Spleen (tissue), 11 donors: ENCODE measurements around the gene NPHP4. TPM values are rescaled to one million over a fixed set of nuclear protein-coding genes. Genes with fewer than 3 reads are reported as not detected.
"Not testable (repeated sequence)": the region's sequence is repeated elsewhere in the genome, so short reads cannot be mapped to it uniquely, and the experiment has no call there.

Experiments
- DNase-seq: peaks from one replicate; pipeline ENCODE4 v3.0.0-alpha.2; 2020
- H3K27ac ChIP-seq, 8 donors: fragments of 200-600 bp; sonication (generic) in 7 of 8; 1 replicate in 4 of 8; 2 replicates in 4 of 8; pipeline versions ENCODE4 v1.5.0 to v1.8.0; 2016 to 2021; ENCODE audit warnings: inconsistent platforms in 4 of 8, mild to moderate bottlenecking in 4 of 8, moderate library complexity in 1 of 8
- H3K27me3 ChIP-seq, 7 donors: fragments of 200-600 bp; sonication (generic) in 6 of 7; replicated peaks in 1 of 7; 1 replicate in 4 of 7; 2 replicates in 3 of 7; pipeline versions ENCODE4 v1.5.0 to v1.8.0; 2016 to 2021; ENCODE audit warnings: inconsistent platforms in 3 of 7, mild to moderate bottlenecking in 1 of 7
- H3K36me3 ChIP-seq, 6 donors: fragments of 200-600 bp; sonication (generic) in 5 of 6; 1 replicate in 4 of 6; 2 replicates in 2 of 6; pipeline versions ENCODE4 v1.5.0 to v1.8.0; 2016 to 2021; ENCODE audit warnings: inconsistent platforms in 2 of 6
- H3K4me1 ChIP-seq, 6 donors: fragments of 200-600 bp; sonication (generic) in 5 of 6; 1 replicate in 3 of 6; 2 replicates in 3 of 6; pipeline versions ENCODE4 v1.5.0 to v1.8.0; 2016 to 2021; ENCODE audit warnings: inconsistent platforms in 3 of 6
- H3K4me3 ChIP-seq, 8 donors: fragments of 200-600 bp; sonication (generic) in 7 of 8; 1 replicate in 4 of 8; 2 replicates in 4 of 8; pipeline versions ENCODE4 v1.5.0 to v1.8.0; 2016 to 2021; ENCODE audit warnings: inconsistent platforms in 4 of 8, mild to moderate bottlenecking in 4 of 8, moderate library complexity in 2 of 8
- H3K9me3 ChIP-seq, 8 donors: fragments of 200-600 bp; sonication (generic) in 7 of 8; 1 replicate in 4 of 8; 2 replicates in 4 of 8; pipeline versions ENCODE4 v1.5.0 to v1.8.0; 2016 to 2021; ENCODE audit warnings: inconsistent platforms in 4 of 8
- POLR2A ChIP-seq, 3 donors: fragments of 450-650 bp; IDR thresholded peaks; one replicate each; pipeline ENCODE4 v1.5.1; 2017; ENCODE audit warnings: antibody characterized with exemption in 3 of 3, mild to moderate bottlenecking in 1 of 3
- POLR2AphosphoS5 ChIP-seq, 3 donors: sonication (generic); formaldehyde crosslinking; IDR thresholded peaks; one replicate each; pipeline ENCODE4 v1.5.1; 2017; ENCODE audit warnings: antibody characterized with exemption in 3 of 3
- WGBS, 5 donors: extraction: QIAGEN DNeasy Blood & Tissue Kit in 3 of 5; methylation state at CpG; one replicate each; pipeline versions ENCODE4 v1.1.5 to v1.1.7; 2013 to 2018; 5-methylcytosine and 5-hydroxymethylcytosine counted together
- intact Hi-C: fragments of 100-400 bp; cut with DNase I; formaldehyde crosslinking; loops from one replicate; pipeline ENCODE4 v1.15.0; 2023; ENCODE audit warnings: low total_unique reads
- polyA plus RNA-seq, 3 donors: library from polyadenylated mRNA; stranded (reverse); fragments of 200-250 nt; gene quantifications; one replicate each; pipeline ENCODE4 v1.2.1, GENCODE V29; 2013
- total RNA-seq, 7 donors: library from RNA; depleted of rRNA in 3 of 7; stranded (reverse); fragments of >200 nt in 3 of 7; fragmentation: NEBNext Ultra II Directional in 4 of 7; extraction: Animal tissue kit (Norgen Biotek cat#: 25700) in 4 of 7; gene quantifications; one replicate each; pipeline versions ENCODE4 v1.1.0 to v1.2.1, GENCODE V29; 2016 to 2021
- TF ChIP-seq, protein P1 (sequence below), 11 experiments: fragments of 200-600 bp in 7 of 11; fragments of 450-650 bp in 4 of 11; sonication (generic) in 4 of 11; IDR thresholded peaks in 8 of 11; conservative IDR thresholded peaks in 3 of 11; 1 replicate in 7 of 11; 2 replicates in 4 of 11; pipeline versions ENCODE4 v1.4.0 to v1.8.0; 2016 to 2021; ENCODE audit warnings: antibody characterized with exemption in 11 of 11, inconsistent platforms in 4 of 11, mild to moderate bottlenecking in 1 of 11
- donor health status: healthy with polysubstance abuse.
- donor health status: DM: no; HTN: no; CAD: no; lungs with moderate emphysema.
- donor health status: DM: no; HTN: no; CAD: no.
- donor health status: Bipolar disorder and iron deficiency.
- donor health status: healthy.
- donor health status: DM: no; HTN: no; CAD: no.
- donor health status: DM: yes; HTN: yes; CAD: no.

NPHP4 gene
- total and polyA plus RNA-seq, 10 donors: 1.2 to 17.5 (median 9.4) TPM

DNA sequence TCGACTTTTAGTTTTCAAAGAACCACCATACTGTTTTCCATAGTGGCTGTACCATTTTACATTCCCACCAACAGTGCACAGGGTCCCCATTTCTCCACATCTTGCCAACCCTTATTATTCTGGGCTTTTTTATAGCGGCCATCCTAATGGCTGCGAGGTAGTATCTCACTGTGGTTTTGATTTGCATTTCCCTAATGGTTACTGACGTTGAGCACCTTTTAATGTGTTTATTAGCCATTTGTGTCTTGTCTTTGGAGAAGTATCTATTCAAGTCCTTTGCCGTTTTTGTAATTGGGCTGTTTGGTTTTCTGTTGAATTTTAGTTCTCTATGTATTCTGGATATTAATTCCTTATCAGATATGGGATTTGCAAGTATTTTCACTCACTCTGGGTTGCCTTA lies 31.1 kb upstream of the NPHP4 start:
- intact Hi-C loops: no loop called here
- DNase-seq: no peak
- Histone ChIP-seq H3K27ac (no peak overlapping the region), H3K9me3 (no peaks in the 10 kb centered on the region), H3K27me3 (peaks cover 0 to 17% (median 0%) of the 10 kb centered on the region in 7 donors), H3K4me3 (no peak overlapping the region), H3K4me1 (peaks cover 14 to 42% (median 27%) of the 10 kb centered on the region in 6 donors), H3K36me3 (peaks cover 0 to 26% (median 0%) of the 10 kb centered on the region in 6 donors)
- TF ChIP-seq POLR2A (IDR thresholded peaks at IDR 0.05) (no peak), POLR2AphosphoS5 (IDR thresholded peaks at IDR 0.05) (no peak)
- TF ChIP-seq, protein P1, sequence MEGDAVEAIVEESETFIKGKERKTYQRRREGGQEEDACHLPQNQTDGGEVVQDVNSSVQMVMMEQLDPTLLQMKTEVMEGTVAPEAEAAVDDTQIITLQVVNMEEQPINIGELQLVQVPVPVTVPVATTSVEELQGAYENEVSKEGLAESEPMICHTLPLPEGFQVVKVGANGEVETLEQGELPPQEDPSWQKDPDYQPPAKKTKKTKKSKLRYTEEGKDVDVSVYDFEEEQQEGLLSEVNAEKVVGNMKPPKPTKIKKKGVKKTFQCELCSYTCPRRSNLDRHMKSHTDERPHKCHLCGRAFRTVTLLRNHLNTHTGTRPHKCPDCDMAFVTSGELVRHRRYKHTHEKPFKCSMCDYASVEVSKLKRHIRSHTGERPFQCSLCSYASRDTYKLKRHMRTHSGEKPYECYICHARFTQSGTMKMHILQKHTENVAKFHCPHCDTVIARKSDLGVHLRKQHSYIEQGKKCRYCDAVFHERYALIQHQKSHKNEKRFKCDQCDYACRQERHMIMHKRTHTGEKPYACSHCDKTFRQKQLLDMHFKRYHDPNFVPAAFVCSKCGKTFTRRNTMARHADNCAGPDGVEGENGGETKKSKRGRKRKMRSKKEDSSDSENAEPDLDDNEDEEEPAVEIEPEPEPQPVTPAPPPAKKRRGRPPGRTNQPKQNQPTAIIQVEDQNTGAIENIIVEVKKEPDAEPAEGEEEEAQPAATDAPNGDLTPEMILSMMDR (IDR thresholded peaks at IDR 0.05 in 8 of 11, conservative IDR thresholded peaks at IDR 0.05 in 3 of 11): no peak
- WGBS, 5 donors: 72 to 88% (median 79%) methylated on average over 5 of the region's 5 CpGs

DNA sequence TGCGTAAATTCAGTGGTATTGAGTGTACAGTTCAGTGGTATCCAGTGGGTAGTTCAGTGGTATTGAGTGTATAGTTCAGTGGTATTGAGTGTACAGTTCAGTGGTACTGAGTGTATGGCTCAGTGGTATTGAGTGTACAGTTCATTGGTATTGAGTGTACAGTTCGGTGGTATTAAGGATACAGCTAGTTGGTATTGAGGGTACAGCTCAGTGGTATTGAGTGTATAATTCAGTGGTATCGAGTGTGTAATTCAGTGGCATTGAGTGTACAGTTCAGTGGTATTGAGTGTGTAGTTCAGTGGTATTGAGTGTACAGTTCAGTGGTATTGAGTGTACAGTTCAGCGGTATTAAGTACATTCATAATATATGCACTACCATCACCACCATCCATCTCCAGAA lies 30.0 kb upstream of the NPHP4 start:
- no peak overlapping the region for H3K27ac ChIP-seq
- TF ChIP-seq POLR2AphosphoS5 (IDR thresholded peaks at IDR 0.05): no peak
- TF ChIP-seq, protein P1 (IDR thresholded peaks at IDR 0.05 in 8 of 11, conservative IDR thresholded peaks at IDR 0.05 in 3 of 11): no peak
- no peak for TF ChIP-seq POLR2A (IDR thresholded peaks at IDR 0.05)
- no peak for DNase-seq
- no peaks in the 10 kb centered on the region for H3K9me3 ChIP-seq
- peaks cover 0 to 17% (median 0%) of the 10 kb centered on the region in 7 donors for H3K27me3 ChIP-seq
- H3K4me3 ChIP-seq: no peak overlapping the region
- H3K4me1 ChIP-seq: peaks cover 4 to 30% (median 16%) of the 10 kb centered on the region in 6 donors
- WGBS, 5 donors: 91 to 99% (median 97%) methylated on average over 4 of the region's 4 CpGs
- peaks cover 0 to 26% (median 0%) of the 10 kb centered on the region in 6 donors for H3K36me3 ChIP-seq
- intact Hi-C loops: no loop called here

DNA sequence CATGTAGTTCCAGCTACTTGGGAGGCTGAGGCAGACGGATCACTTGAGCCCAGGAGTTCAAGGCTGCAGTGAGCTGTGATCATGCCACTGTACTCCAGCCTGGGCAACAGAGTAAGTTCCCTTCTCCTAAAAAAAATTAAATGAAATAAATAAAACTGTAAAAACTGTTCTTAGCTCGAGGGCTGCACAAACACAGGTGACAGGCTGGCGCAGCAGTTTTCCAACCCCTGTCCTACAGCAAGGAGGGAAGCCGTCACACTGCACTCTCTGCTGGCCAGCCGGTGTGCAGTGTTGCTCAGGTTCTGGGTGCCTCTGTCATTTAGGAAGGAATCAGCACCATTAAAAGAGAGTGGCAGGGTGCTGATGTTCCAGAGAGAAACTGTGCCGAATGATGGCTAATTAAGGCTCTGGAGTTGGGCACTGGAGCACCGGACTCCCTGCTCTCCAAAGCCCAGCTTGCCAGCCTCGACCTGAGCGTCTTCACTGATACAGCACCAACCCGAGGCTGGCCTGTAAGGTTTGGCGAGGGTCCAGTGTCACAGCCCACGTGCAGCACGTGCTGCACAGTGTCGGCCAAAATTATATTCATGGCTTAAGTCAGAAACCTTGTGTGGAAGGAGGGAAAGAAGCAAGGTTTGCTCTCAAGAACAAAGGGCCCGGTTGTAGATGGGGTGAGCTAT lies 27.1 kb upstream of the NPHP4 start:
- no peak for DNase-seq
- Histone ChIP-seq H3K9me3 (no peaks in the 10 kb centered on the region), H3K36me3 (peaks cover 0 to 41% (median 0%) of the 10 kb centered on the region in 6 donors), H3K4me3 (no peak overlapping the region), H3K27ac (no peak overlapping the region), H3K27me3 (no peaks in the 10 kb centered on the region), H3K4me1 (peaks cover 0 to 7% (median 0%) of the 10 kb centered on the region in 6 donors)
- 86 to 93% (median 89%) methylated on average over 15 of the region's 15 CpGs for WGBS, 5 donors
- TF ChIP-seq, protein P1 (IDR thresholded peaks at IDR 0.05 in 8 of 11, conservative IDR thresholded peaks at IDR 0.05 in 3 of 11): no peak
- TF ChIP-seq POLR2AphosphoS5 (IDR thresholded peaks at IDR 0.05): no peak
- TF ChIP-seq POLR2A (IDR thresholded peaks at IDR 0.05): no peak
- intact Hi-C loops: no loop called here

DNA sequence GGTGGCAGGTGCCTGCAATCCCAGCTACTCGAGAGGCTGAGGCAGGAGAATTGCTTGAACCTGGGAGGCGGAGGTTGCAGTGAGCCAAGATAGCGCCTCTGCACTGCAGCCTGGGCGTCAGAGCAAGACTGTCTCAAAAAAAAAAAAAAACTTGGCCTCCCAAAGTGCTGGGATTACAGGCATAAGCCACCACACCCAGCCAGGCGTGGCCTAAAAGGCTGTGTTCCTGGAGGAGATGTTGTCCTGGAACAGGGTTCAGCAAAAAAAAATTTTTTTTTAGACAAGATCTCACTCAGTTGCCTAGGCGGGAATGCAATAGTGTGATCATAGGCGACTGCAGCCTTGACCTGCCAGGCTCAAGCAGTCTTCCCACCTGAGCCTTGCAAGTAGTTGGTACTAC lies 25.4 kb upstream of the NPHP4 start:
- Histone ChIP-seq H3K36me3 (peaks cover 0 to 58% (median 0%) of the 10 kb centered on the region in 6 donors), H3K4me1 (peaks cover 0 to 20% (median 3%) of the 10 kb centered on the region in 6 donors)
- WGBS, 5 donors: 89 to 96% (median 92%) methylated on average over 7 of the region's 7 CpGs
- DNase-seq, H3K27ac ChIP-seq, H3K27me3 ChIP-seq, H3K9me3 ChIP-seq, intact Hi-C loops, H3K4me3 ChIP-seq: not testable (repeated sequence)
